Measurements from ENCODE around the gene CFDP1. TPM values are rescaled to one million over a fixed set of nuclear protein-coding genes. Genes with fewer than 3 reads are reported as not detected.

CFDP1 gene
- total and polyA plus RNA-seq, 2 donors (not counting 1 experiment from before 2014, with no cell fraction given): 6.3 to 42.8 TPM

- Mint-ChIP-seq H3K9me3 (ENCODE audit: insufficient read depth) (no peaks in the 10 kb centered on the region), H3K27ac (no peak overlapping the region), H3K27me3 (no peaks in the 10 kb centered on the region), H3K4me3 (no peak overlapping the region), H3K4me1 (no peaks in the 10 kb centered on the region)
- Histone ChIP-seq H3K79me2 (ENCODE audit: control insufficient read depth, insufficient read depth, low read length) (no peaks in the 10 kb centered on the region), H3K4me1 (ENCODE audit: control insufficient read depth in 2 of 2, insufficient read depth in 2 of 2, low read length in 2 of 2) (no peaks in the 10 kb centered on the region), H3K36me3 (replicated peaks in 1 of 2; ENCODE audit: control extremely low read depth in 1 of 2, control insufficient read depth in 1 of 2, extremely low read depth in 1 of 2, insufficient read depth in 2 of 2, low read length in 1 of 2) (peaks cover 0 to 2% of the 10 kb centered on the region in 2 experiments), H3K4me2 (replicated peaks; ENCODE audit: low read depth, low read length, poor library complexity, severe bottlenecking) (no peak overlapping the region), H3K4me3 (ENCODE audit: control extremely low read depth in 1 of 5, extremely low read depth in 1 of 5, insufficient read depth in 1 of 5, low read depth in 2 of 5, low read length in 4 of 5) (no peak overlapping the region), H3K27me3 (replicated peaks in 1 of 4; ENCODE audit: control extremely low read depth in 1 of 4, control insufficient read depth in 3 of 4, insufficient read depth in 4 of 4, low read length in 3 of 4) (no peaks in the 10 kb centered on the region), H3K27ac (ENCODE audit: low read length in 2 of 2) (no peak overlapping the region), H3K9me3 (ENCODE audit: control extremely low read depth in 1 of 3, control insufficient read depth in 2 of 3, insufficient read depth in 1 of 3, low read length in 2 of 3) (no peaks in the 10 kb centered on the region), H4K20me1 (ENCODE audit: control insufficient read depth, insufficient read depth, low read length, poor library complexity, severe bottlenecking) (peaks cover 11% of the 10 kb centered on the region), H3K9ac (ENCODE audit: low read length) (no peak overlapping the region), H2AFZ (ENCODE audit: insufficient read depth, low read depth, low read length, poor library complexity, severe bottlenecking) (no peak overlapping the region)
- intact Hi-C loops (cut with micrococcal nuclease): no loop called here
- CTCF ChIA-PET: interaction anchor here (0.6 to 7.6 kb wide), 15 partner anchors 10 to 804 kb away, joined by 3 to 96 read pairs (median 4); partner anchors contain the start of gene TMEM170A
- TF ChIP-seq CTCF (IDR thresholded peaks at IDR 0.05) (no peak), EZH2 (IDR thresholded peaks at IDR 0.05; ENCODE audit: borderline replicate concordance, insufficient read depth, low read depth, low read length, poor library complexity, severe bottlenecking) (no peak)
- POLR2A ChIA-PET: no interaction called here
- no peak for ATAC-seq (ENCODE audit: low read depth)
- no peak for DNase-seq
These were observed 31.6 kb downstream of the CFDP1 start for GRCh38 chr16:75401691-75402090.

DNA sequence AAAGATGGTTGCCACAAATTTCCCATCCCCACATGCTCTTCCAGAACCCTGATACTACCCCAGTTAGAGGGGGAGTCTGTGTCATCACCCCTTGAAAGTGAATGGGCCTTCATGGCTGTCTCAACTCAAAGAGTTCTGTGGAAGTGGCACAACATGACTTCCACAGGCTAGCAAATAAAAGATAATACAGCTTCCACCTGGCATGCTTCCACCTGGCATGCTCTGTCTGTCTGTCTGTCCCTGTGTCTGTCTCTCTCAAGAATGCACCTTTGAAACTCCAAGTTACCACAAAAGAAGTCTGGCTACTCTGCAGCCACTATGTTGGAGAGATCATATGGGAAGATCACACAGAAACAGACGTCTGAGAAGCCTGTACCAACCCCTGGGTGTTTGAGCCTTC is 35.0 kb downstream of the CFDP1 start:
- POLR2A ChIA-PET: no interaction called here
- 100% methylated on average over 1 of the region's 1 CpG for WGBS (ENCODE audit: insufficient coverage)

More for the DNA sequence above, 35.0 kb downstream of the CFDP1 start:
- Histone ChIP-seq H3K4me3 (ENCODE audit: control extremely low read depth in 1 of 5, extremely low read depth in 1 of 5, insufficient read depth in 1 of 5, low read depth in 2 of 5, low read length in 4 of 5) (no peak overlapping the region), H3K36me3 (replicated peaks in 1 of 2; ENCODE audit: control extremely low read depth in 1 of 2, control insufficient read depth in 1 of 2, extremely low read depth in 1 of 2, insufficient read depth in 2 of 2, low read length in 1 of 2) (peaks cover 0 to 12% of the 10 kb centered on the region in 2 experiments), H2AFZ (ENCODE audit: insufficient read depth, low read depth, low read length, poor library complexity, severe bottlenecking) (no peak overlapping the region), H3K27me3 (replicated peaks in 1 of 4; ENCODE audit: control extremely low read depth in 1 of 4, control insufficient read depth in 3 of 4, insufficient read depth in 4 of 4, low read length in 3 of 4) (no peaks in the 10 kb centered on the region), H3K27ac (ENCODE audit: low read length in 2 of 2) (no peak overlapping the region), H3K9me3 (ENCODE audit: control extremely low read depth in 1 of 3, control insufficient read depth in 2 of 3, insufficient read depth in 1 of 3, low read length in 2 of 3) (no peaks in the 10 kb centered on the region), H3K4me1 (ENCODE audit: control insufficient read depth in 2 of 2, insufficient read depth in 2 of 2, low read length in 2 of 2) (no peaks in the 10 kb centered on the region), H3K79me2 (ENCODE audit: control insufficient read depth, insufficient read depth, low read length) (no peaks in the 10 kb centered on the region), H3K9ac (ENCODE audit: low read length) (no peak overlapping the region), H4K20me1 (ENCODE audit: control insufficient read depth, insufficient read depth, low read length, poor library complexity, severe bottlenecking) (peaks cover 11% of the 10 kb centered on the region), H3K4me2 (replicated peaks; ENCODE audit: low read depth, low read length, poor library complexity, severe bottlenecking) (no peak overlapping the region)
- no peaks in the 10 kb centered on the region for H3K4me1 Mint-ChIP-seq
- TF ChIP-seq EZH2 (IDR thresholded peaks at IDR 0.05; ENCODE audit: borderline replicate concordance, insufficient read depth, low read depth, low read length, poor library complexity, severe bottlenecking): no peak
- no peak for TF ChIP-seq CTCF (IDR thresholded peaks at IDR 0.05)
- intact Hi-C loops (cut with micrococcal nuclease): no loop called here
- CTCF ChIA-PET: interaction anchor here (1.2 to 2.4 kb wide), 4 partner anchors 11 to 167 kb away, joined by 3 to 7 read pairs (median 4); no protein-coding TSS in a partner anchor
- H3K27ac Mint-ChIP-seq: no peak overlapping the region
- DNase-seq: no peak
- ATAC-seq (ENCODE audit: low read depth): no peak
- H3K27me3 Mint-ChIP-seq: no peaks in the 10 kb centered on the region
- H3K9me3 Mint-ChIP-seq (ENCODE audit: insufficient read depth): no peaks in the 10 kb centered on the region
- H3K4me3 Mint-ChIP-seq: no peak overlapping the region

Data from B cell (primary cell).